KG1 (cell line): ENCODE measurements around the gene CSAG1.
"Not testable (repeated sequence)": the region's sequence is repeated elsewhere in the genome, so short reads cannot be mapped to it uniquely, and the experiment has no call there.

Experiments used
- DNase-seq: peaks from one replicate; lab custom pipeline; 2025; lab: John Stamatoyannopoulos, UW

CSAG1 gene, protein sequence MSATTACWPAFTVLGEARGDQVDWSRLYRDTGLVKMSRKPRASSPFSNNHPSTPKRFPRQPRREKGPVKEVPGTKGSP

DNA sequence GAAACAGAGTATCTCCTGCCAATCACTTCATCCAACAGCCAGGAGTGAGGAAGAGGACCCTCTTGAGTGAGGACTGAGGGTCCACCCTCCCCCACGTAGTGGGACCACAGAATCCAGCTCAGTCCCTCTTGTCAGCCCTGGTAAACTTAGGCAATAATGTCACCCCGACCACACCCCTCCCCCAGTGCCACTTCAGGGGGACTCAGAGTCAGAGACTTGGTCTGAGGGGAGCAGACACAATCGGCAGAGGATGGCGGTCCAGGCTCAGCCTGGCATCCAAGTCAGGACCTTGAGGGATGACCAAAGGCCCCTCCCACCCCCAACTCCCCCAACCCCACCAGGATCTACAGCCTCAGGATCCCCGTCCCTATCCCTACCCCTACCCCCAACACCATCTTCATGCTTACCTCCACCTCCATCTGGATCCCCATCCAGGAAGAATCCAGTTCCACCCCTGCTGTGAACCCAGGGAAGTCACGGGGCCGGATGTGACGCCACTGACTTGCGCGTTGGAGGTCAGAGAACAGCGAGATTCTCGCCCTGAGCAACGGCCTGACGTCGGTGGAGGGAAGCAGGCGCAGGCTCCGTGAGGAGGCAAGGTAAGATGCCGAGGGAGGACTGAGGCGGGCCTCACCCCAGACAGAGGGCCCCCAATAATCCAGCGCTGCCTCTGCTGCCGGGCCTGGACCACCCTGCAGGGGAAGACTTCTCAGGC, at the start of gene CSAG1, which contains the start of gene MAGEA12:
CSAG1 (minus strand) TSS at position 461 of the 715 bp plus-strand sequence. CDS start 1,261 bp downstream, outside the sequence.
MAGEA12 (plus strand) TSS at position 497 of the 715 bp plus-strand sequence. CDS start 2,405 bp downstream, outside the sequence.
- DNase-seq: no peak

DNA sequence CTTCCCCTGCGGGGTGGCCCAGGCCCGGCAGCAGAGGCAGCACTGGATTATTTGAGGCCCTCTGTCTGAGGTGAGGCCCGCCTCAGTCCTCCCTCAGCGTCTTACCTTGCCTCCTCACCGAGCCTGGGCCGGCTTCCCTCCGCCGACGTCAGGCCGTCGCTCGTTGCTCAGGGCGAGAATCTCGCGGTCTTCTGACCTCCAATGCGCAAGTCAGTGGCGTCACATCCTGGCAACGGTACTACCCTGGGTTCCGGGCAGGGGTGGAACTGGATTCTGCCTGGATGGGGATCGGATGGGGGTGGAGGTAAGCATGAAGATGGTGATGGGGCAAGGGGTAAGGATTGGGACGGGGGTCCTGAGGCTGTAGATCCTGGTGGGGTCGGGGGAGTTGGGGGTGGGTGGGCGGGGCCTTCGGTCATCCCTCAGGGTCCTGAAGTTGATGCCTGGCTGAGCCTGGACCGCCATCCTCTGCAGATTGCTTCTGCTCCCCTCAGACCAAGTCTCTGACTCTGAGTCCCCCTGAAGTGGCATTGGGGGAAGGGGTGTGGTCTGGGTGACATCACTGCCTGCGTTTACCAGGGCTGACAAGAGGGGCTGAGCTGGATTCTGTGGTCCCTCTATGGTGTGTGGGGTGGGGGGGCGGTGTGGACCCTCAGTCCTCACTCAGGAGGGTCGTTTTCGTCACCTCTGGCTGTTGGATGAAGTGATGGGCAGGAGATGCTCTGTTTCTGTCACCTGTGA, 36.2 kb upstream of the CSAG1 start, which contains the start of gene MAGEA6:
MAGEA6 (minus strand) TSS at position 141 of the 741 bp plus-strand sequence. CDS start 2,039 bp downstream, outside the sequence.
- DNase-seq: not testable (repeated sequence)

DNA sequence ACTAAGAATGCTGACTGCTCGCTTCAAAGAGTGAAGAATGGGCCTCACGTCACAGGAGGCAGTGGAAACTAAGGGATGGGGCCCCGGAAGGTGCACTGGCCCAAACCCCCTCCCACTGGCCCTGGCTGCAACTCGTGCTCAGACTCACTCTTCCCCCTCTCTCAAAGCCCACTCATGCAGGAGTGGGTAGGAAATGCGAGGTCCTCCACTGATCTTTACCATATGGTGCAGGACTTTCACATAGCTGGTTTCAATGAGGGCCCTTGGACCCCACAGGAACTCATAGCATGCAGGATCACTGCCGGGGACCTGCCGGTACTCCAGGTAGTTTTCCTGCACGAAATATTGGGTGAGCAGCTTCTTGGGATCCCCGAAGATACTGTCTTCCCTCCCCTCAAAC, 33.0 kb upstream of the CSAG1 start:
- not testable (repeated sequence) for DNase-seq

DNA sequence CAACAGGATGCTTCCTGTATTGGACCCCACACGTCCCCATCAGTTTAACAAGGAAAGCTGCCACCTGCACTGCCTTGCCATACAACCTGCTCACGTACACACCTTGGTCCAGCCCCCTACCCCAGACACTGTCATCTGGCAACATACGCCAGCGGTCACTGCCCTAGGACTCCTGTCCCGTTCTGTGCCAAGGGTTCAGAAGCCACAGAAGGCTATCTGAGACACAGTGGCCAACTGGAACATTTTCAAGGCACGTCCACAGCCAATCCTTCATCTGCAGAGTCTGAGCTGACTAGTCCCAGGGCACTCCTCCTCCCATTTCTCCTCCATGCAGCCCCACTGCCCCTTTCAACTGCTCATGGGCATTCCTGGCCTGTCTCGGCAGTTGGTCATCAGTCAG, 28.1 kb upstream of the CSAG1 start:
- not testable (repeated sequence) for DNase-seq

DNA sequence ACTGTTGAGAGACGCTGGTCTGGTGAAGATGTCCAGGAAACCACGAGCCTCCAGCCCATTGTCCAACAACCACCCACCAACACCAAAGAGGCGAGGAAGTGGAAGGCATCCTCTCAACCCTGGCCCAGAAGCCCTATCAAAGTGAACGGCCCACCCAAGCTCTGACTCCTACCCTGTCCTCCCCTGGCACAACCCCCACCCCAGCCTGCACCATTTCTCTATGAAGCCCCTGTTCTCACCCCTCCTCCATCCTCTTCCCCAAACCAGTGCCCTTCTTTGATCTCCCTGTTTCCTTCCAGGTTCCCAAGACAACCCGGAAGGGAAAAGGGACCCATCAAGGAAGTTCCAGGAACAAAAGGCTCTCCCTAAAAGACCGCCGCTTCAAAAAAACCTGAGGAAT, 26.0 kb upstream of the CSAG1 start:
- DNase-seq: not testable (repeated sequence)

DNA sequence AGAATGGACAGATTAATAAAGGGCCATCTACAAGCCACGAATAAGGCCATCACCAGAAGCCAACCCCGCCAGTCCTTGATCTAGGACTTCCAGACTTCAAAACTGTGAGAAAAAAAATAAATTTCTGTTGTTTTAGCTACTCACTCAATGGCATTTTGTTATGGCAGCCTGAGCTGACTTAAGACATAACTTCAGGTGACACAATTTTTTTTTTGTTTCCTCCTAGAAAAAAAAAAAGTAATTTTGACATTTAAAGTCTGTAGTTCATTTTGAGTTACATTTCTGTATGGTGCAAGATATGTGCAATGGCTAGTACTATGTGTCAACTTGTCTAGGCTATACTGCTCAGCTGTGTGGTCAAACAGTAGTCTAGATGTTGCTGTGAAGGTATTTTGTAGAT, 25.4 kb upstream of the CSAG1 start, which contains the start of gene CSAG3:
CSAG3 (plus strand) TSS at position 301 of the 400 bp plus-strand sequence.
- not testable (repeated sequence) for DNase-seq

DNA sequence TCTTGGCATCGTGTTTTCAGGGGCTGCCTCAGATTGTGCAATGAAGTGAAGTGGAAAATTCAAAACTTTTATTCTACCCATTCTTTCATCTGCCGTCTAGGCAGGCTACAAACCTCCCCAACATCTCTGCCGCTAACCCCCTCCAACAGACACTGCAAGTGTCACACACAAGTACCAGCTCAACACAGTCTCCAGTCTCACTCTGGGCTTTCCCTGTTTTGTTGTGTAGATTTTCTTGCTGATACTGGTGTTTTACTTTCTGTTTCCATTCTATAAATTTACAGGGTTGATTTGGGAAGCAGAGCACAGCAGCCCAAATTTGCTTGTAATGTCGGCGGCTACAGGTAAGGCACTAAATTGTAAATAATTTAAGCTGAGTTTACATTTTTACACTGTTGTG, 21.4 kb upstream of the CSAG1 start:
- not testable (repeated sequence) for DNase-seq

DNA sequence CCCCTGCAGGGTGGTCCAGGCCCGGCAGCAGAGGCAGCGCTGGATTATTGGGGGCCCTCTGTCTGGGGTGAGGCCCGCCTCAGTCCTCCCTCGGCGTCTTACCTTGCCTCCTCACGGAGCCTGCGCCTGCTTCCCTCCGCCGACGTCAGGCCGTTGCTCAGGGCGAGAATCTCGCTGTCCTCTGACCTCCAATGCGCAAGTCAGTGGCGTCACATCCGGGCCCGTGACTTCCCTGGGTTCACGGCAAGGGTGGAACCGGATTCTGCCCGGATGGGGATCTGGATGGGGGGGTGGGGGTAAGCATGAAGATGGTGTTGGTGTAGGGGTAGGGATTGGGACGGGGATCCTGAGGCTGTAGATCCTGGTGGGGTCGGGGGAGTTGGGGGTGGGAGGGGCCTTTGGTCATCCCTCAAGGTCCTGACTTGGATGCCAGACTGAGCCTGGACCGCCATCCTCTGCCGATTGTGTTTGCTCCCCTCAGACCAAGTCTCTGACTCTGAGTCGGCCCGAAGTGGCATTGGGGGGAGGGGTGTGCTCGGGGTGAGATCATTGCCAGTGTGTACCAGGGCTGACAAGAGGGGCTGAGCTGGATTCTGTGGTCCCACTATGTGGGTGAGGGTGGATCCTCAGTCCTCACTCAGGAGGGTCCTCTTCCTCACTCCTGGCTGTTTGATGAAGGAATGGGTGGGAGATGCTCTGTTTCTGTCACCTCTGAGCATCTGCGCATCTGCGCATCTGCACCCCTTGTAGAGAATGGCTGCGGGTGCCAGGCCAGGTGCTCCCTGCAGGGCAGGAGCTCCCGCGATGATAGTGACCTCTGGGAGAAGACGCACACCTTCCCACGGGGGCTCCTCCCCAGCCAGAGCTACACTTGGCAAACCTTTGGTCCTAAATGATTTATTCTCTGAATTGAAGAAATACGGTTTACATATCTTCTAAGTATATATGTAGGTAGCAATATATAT, 20.4 kb upstream of the CSAG1 start, which contains the start of gene MAGEA2:
MAGEA2 (minus strand) TSS at position 157 of the 965 bp plus-strand sequence. CDS start 2,479 bp downstream, outside the sequence.
- not testable (repeated sequence) for DNase-seq

DNA sequence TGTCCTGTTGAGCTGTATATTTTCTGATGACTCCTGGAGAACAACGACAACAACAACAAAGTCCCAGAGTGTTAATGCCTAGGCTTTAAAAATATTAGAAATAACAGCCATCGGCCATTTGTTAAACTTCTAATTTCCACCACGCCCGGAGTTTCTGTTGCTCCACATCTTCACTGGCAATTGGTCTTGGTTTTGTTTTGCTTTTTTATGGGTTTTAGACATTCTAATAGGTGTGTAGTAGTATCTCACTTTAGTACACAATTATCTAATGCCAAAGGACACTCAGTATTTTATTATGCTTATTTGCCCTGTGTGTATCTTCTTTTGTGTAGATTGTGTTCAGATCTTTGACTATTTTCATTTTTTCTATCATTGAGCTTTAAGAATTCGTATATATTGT, 5.0 kb upstream of the CSAG1 start:
- no peak for DNase-seq

DNA sequence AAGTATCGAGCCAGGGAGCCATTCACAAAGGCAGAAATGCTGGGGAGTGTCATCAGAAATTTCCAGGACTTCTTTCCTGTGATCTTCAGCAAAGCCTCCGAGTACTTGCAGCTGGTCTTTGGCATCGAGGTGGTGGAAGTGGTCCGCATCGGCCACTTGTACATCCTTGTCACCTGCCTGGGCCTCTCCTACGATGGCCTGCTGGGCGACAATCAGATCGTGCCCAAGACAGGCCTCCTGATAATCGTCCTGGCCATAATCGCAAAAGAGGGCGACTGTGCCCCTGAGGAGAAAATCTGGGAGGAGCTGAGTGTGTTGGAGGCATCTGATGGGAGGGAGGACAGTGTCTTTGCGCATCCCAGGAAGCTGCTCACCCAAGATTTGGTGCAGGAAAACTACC, 3.0 kb upstream of the CSAG1 start:
- not testable (repeated sequence) for DNase-seq

DNA sequence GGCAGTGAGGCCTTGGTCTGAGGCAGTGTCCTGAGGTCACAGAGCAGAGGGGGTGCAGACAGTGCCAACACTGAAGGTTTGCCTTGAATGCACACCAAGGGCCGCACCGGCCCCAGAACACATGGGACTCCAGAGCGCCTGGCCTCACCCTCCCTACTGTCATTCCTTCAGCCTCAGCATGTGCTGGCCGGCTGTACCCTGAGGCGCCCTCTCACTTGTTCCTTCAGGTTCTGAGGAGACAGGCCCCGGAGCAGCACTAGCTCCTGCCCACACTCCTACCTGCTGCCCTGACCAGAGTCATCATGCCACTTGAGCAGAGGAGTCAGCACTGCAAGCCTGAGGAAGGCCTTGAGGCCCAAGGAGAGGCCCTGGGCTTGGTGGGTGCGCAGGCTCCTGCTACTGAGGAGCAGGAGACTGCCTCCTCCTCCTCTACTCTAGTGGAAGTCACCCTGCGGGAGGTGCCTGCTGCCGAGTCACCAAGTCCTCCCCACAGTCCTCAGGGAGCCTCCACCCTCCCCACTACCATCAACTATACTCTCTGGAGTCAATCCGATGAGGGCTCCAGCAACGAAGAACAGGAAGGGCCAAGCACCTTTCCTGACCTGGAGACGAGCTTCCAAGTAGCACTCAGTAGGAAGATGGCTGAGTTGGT, 2.5 kb upstream of the CSAG1 start:
- no peak for DNase-seq

DNA sequence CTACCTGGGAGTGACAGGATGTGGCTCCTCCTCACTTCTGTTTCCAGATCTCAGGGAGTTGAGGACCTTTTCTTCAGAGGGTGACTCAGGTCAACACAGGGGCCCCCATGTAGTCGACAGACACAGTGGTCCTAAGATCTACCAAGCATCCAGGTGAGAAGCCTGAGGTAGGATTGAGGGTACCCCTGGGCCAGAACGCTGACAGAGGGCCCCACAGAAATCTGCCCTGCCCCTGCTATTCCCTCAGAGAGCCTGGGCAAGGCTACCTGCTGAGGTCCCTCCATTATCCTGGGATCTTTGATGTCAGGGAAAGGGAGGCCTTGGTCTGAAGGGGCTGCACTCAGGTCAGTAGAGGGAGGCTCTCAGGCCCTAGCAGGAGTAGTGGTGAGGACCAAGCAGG, 1.6 kb upstream of the CSAG1 start:
- DNase-seq: no peak

DNA sequence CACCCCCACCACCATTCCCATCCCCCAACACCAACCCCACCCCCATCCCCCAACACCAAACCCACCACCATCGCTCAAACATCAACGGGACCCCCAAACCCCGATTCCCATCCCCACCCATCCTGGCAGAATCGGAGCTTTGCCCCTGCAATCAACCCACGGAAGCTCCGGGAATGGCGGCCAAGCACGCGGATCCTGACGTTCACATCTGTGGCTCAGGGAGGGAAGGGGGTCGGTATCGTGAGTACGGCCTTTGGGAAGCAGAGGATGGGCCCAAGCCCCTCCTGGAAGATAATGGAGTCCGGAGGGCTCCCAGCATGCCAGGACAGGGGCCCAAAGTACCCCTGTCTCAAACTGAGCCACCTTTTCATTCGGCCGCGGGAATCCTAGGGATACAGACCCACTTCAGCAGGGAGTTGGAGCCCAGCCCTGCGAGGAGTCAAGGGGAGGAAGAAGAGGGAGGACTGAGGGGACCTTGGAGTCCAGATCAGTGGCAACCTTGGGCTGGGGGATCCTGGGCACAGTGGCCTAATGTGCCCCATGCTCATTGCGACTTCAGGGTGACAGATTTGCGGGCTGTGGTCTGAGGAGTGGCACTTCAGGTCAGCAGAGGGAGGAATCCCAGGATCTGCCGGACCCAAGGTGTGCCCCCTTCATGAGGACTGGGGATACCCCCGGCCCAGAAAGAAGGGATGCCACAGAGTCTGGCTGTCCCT, 780 bp upstream of the CSAG1 start:
- DNase-seq: not testable (repeated sequence)

DNA sequence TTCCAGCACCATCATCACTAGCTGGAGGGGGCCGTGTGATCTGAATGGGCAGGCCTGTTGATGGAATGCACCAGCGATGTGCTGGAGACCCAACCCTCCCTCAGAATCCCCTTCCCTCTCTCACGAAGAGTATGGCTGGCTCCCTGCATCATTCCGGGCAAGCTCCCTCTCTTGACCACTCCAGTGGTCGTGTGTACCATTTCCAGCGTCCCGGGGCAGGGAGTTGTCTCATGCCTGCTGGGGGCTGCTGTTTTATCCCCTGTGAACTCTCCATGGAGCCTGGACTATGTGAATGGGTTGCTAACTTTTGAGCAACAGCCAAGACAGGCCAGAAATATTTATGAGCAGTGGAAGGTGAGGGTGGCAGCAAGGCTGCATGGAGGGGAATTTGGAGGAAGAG, 8.1 kb downstream of the CSAG1 start:
- DNase-seq: no peak

DNA sequence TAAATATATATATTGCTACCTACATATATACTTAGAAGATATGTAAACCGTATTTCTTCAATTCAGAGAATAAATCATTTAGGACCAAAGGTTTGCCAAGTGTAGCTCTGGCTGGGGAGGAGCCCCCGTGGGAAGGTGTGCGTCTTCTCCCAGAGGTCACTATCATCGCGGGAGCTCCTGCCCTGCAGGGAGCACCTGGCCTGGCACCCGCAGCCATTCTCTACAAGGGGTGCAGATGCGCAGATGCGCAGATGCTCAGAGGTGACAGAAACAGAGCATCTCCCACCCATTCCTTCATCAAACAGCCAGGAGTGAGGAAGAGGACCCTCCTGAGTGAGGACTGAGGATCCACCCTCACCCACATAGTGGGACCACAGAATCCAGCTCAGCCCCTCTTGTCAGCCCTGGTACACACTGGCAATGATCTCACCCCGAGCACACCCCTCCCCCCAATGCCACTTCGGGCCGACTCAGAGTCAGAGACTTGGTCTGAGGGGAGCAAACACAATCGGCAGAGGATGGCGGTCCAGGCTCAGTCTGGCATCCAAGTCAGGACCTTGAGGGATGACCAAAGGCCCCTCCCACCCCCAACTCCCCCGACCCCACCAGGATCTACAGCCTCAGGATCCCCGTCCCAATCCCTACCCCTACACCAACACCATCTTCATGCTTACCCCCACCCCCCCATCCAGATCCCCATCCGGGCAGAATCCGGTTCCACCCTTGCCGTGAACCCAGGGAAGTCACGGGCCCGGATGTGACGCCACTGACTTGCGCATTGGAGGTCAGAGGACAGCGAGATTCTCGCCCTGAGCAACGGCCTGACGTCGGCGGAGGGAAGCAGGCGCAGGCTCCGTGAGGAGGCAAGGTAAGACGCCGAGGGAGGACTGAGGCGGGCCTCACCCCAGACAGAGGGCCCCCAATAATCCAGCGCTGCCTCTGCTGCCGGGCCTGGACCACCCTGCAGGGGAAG, 19.4 kb downstream of the CSAG1 start, which contains the start of gene MAGEA2B:
MAGEA2B (plus strand) TSS at position 814 of the 973 bp plus-strand sequence. CDS start 2,479 bp downstream, outside the sequence.
- not testable (repeated sequence) for DNase-seq

DNA sequence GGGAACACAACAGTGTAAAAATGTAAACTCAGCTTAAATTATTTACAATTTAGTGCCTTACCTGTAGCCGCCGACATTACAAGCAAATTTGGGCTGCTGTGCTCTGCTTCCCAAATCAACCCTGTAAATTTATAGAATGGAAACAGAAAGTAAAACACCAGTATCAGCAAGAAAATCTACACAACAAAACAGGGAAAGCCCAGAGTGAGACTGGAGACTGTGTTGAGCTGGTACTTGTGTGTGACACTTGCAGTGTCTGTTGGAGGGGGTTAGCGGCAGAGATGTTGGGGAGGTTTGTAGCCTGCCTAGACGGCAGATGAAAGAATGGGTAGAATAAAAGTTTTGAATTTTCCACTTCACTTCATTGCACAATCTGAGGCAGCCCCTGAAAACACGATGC, 20.3 kb downstream of the CSAG1 start:
- not testable (repeated sequence) for DNase-seq

DNA sequence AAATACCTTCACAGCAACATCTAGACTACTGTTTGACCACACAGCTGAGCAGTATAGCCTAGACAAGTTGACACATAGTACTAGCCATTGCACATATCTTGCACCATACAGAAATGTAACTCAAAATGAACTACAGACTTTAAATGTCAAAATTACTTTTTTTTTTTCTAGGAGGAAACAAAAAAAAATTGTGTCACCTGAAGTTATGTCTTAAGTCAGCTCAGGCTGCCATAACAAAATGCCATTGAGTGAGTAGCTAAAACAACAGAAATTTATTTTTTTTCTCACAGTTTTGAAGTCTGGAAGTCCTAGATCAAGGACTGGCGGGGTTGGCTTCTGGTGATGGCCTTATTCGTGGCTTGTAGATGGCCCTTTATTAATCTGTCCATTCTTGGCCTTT, 24.3 kb downstream of the CSAG1 start, which contains the start of gene CSAG2:
CSAG2 (minus strand) TSS at position 101 of the 400 bp plus-strand sequence. CDS start 161 bp downstream, outside the sequence.
- DNase-seq: not testable (repeated sequence)

DNA sequence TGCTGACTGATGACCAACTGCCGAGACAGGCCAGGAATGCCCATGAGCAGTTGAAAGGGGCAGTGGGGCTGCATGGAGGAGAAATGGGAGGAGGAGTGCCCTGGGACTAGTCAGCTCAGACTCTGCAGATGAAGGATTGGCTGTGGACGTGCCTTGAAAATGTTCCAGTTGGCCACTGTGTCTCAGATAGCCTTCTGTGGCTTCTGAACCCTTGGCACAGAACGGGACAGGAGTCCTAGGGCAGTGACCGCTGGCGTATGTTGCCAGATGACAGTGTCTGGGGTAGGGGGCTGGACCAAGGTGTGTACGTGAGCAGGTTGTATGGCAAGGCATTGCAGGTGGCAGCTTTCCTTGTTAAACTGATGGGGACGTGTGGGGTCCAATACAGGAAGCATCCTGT, 27.0 kb downstream of the CSAG1 start:
- DNase-seq: not testable (repeated sequence)

DNA sequence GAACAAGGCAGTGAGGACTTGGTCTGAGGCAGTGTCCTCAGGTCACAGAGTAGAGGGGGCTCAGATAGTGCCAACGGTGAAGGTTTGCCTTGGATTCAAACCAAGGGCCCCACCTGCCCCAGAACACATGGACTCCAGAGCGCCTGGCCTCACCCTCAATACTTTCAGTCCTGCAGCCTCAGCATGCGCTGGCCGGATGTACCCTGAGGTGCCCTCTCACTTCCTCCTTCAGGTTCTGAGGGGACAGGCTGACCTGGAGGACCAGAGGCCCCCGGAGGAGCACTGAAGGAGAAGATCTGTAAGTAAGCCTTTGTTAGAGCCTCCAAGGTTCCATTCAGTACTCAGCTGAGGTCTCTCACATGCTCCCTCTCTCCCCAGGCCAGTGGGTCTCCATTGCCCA, 33.1 kb downstream of the CSAG1 start:
- DNase-seq: not testable (repeated sequence)
